SK-N-SH treated with all-trans-retinoic acid at 6 μM for 48 hours (cell line): ENCODE measurements around the gene ARHGEF2.

Experiments used
- ARNTL ChIP-seq: fragments of 450-650 bp; formaldehyde crosslinking; IDR thresholded peaks from 2 replicates; pipeline ENCODE4 v1.5.0; 2020; ENCODE audit warnings: low read depth, mild to moderate bottlenecking, moderate library complexity, borderline replicate concordance
- BACH2 ChIP-seq: fragments of 250-450 bp; sonication (Bioruptor Pico); IDR thresholded peaks from 2 replicates; pipeline ENCODE4 v1.9.0; 2021; ENCODE audit warnings: mild to moderate bottlenecking, borderline replicate concordance
- CREB5 ChIP-seq: fragments of 250-450 bp; sonication (Bioruptor Pico); IDR thresholded peaks from 2 replicates; pipeline ENCODE4 v1.5.1; 2020; ENCODE audit warnings: low read depth, mild to moderate bottlenecking, moderate library complexity
- CSDC2 ChIP-seq: fragments of 250-450 bp; sonication (Bioruptor Pico); IDR thresholded peaks from 2 replicates; pipeline ENCODE4 v1.5.0; 2020; ENCODE audit warnings: mild to moderate bottlenecking, moderate library complexity
- PPARA ChIP-seq: fragments of 250-450 bp; sonication (Bioruptor Pico); IDR thresholded peaks from 2 replicates; pipeline ENCODE4 v1.5.0; 2020; ENCODE audit warnings: mild to moderate bottlenecking, borderline replicate concordance
- TCF4 ChIP-seq: fragments of 250-450 bp; sonication (Bioruptor Pico); IDR thresholded peaks from 2 replicates; pipeline ENCODE4 v1.8.0; 2021; ENCODE audit warnings: mild to moderate bottlenecking, moderate library complexity, borderline replicate concordance
- ZFP3 ChIP-seq: fragments of 250-450 bp; sonication (Bioruptor Pico); IDR thresholded peaks from 2 replicates; pipeline ENCODE4 v1.5.0; 2020; ENCODE audit warnings: mild to moderate bottlenecking, moderate library complexity
- ZFP30 ChIP-seq: fragments of 450-650 bp; formaldehyde crosslinking; IDR thresholded peaks from 2 replicates; pipeline ENCODE4 v1.5.0; 2022; ENCODE audit warnings: mild to moderate bottlenecking, moderate library complexity
- TF ChIP-seq, protein P1 (sequence below): fragments of 250-450 bp; sonication (Bioruptor Pico); IDR thresholded peaks from 2 replicates; pipeline ENCODE4 v1.5.0; 2020; ENCODE audit warnings: mild to moderate bottlenecking, moderate library complexity
- TF ChIP-seq, protein P2 (sequence below): fragments of 250-450 bp; sonication (Bioruptor Pico); IDR thresholded peaks from 2 replicates; pipeline ENCODE4 v1.8.0; 2020; ENCODE audit warnings: mild to moderate bottlenecking, moderate library complexity, borderline replicate concordance

- TF ChIP-seq TCF4 = no peak
- no peak for TF ChIP-seq CREB5 (CRISPR knock-in tag)
- TF ChIP-seq ARNTL = no peak
- no peak for TF ChIP-seq ZFP30 (CRISPR knock-in tag)
- no peak for TF ChIP-seq BACH2 (CRISPR knock-in tag)
- TF ChIP-seq ZFP3 = no peak
- TF ChIP-seq, protein P1, sequence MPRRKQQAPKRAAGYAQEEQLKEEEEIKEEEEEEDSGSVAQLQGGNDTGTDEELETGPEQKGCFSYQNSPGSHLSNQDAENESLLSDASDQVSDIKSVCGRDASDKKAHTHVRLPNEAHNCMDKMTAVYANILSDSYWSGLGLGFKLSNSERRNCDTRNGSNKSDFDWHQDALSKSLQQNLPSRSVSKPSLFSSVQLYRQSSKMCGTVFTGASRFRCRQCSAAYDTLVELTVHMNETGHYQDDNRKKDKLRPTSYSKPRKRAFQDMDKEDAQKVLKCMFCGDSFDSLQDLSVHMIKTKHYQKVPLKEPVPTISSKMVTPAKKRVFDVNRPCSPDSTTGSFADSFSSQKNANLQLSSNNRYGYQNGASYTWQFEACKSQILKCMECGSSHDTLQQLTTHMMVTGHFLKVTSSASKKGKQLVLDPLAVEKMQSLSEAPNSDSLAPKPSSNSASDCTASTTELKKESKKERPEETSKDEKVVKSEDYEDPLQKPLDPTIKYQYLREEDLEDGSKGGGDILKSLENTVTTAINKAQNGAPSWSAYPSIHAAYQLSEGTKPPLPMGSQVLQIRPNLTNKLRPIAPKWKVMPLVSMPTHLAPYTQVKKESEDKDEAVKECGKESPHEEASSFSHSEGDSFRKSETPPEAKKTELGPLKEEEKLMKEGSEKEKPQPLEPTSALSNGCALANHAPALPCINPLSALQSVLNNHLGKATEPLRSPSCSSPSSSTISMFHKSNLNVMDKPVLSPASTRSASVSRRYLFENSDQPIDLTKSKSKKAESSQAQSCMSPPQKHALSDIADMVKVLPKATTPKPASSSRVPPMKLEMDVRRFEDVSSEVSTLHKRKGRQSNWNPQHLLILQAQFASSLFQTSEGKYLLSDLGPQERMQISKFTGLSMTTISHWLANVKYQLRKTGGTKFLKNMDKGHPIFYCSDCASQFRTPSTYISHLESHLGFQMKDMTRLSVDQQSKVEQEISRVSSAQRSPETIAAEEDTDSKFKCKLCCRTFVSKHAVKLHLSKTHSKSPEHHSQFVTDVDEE (CRISPR knock-in tag) = no peak
- no peak for TF ChIP-seq CSDC2
- TF ChIP-seq, protein P2, sequence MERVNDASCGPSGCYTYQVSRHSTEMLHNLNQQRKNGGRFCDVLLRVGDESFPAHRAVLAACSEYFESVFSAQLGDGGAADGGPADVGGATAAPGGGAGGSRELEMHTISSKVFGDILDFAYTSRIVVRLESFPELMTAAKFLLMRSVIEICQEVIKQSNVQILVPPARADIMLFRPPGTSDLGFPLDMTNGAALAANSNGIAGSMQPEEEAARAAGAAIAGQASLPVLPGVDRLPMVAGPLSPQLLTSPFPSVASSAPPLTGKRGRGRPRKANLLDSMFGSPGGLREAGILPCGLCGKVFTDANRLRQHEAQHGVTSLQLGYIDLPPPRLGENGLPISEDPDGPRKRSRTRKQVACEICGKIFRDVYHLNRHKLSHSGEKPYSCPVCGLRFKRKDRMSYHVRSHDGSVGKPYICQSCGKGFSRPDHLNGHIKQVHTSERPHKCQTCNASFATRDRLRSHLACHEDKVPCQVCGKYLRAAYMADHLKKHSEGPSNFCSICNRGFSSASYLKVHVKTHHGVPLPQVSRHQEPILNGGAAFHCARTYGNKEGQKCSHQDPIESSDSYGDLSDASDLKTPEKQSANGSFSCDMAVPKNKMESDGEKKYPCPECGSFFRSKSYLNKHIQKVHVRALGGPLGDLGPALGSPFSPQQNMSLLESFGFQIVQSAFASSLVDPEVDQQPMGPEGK (CRISPR knock-in tag) = no peak
- TF ChIP-seq PPARA (CRISPR knock-in tag) = no peak
Observed at GRCh38 chr1:156003923-156004188, 25.5 kb upstream of the ARHGEF2 start.
